ENCODE measurements around the gene DLL1. TPM values are rescaled to one million over a fixed set of nuclear protein-coding genes. Genes with fewer than 3 reads are reported as not detected.

DLL1 gene
- total RNA-seq, 4 donors from 2014 or later: 3.3 to 7.9 (median 6.6) TPM

DNA sequence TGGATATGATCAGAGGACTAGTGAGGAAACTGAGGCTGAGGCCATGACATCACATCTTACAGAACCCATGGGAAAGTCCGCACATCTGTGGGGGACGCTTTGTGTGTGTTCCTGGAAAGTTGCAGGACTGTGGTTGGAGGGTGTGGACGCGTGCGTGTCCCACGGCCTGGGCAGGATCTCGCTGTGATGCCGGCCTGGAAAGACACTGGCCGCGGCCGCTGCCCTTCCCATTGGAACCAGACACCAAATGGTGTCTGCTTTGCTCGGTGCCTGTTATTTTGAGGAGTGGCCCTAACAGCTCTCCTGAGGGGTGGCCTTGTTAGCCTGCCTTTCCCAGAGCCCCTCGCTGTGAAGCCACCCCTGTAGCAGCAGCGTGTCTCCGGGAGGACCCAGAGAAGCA lies 41.1 kb downstream of the DLL1 start:
- H3K27ac ChIP-seq: no peak overlapping the region
- no peak for TF ChIP-seq CTCF (IDR thresholded peaks at IDR 0.05)
- no peak for TF ChIP-seq EP300 (IDR thresholded peaks at IDR 0.05)
- no peak for TF ChIP-seq POLR2A (IDR thresholded peaks at IDR 0.05)
- H3K9me3 ChIP-seq: no peaks in the 10 kb centered on the region
- WGBS, 2 donors: 95 to 96% methylated on average over 13 to 15 of the region's 15 CpGs
- peaks cover 0 to 28% of the 10 kb centered on the region in 2 donors for H3K27me3 ChIP-seq
- no peak for DNase-seq (ENCODE audit: low spot score in 2 of 2)
- no peaks in the 10 kb centered on the region for H3K4me1 ChIP-seq
- H3K4me3 ChIP-seq: no peak overlapping the region
- no peaks in the 10 kb centered on the region for H3K36me3 ChIP-seq

- H3K27me3 ChIP-seq: peaks cover 0 to 30% of the 10 kb centered on the region in 2 donors
- H3K27ac ChIP-seq: no peak overlapping the region
- no peak overlapping the region for H3K4me3 ChIP-seq
- no peaks in the 10 kb centered on the region for H3K9me3 ChIP-seq
- H3K36me3 ChIP-seq: no peaks in the 10 kb centered on the region
- TF ChIP-seq CTCF (IDR thresholded peaks at IDR 0.05) (no peak), EP300 (IDR thresholded peaks at IDR 0.05) (no peak), POLR2A (IDR thresholded peaks at IDR 0.05) (no peak)
- no peak for DNase-seq (ENCODE audit: low spot score in 2 of 2)
- peaks cover 0 to 5% (median 0%) of the 10 kb centered on the region in 4 donors for H3K4me1 ChIP-seq
- WGBS, 2 donors: 73 to 79% methylated on average over 21 to 22 of the region's 27 CpGs
These were observed 41.8 kb downstream of the DLL1 start for GRCh38 chr6:170248861-170249600.

- peaks cover 0 to 37% of the 10 kb centered on the region in 2 donors for H3K27me3 ChIP-seq
- H3K4me1 ChIP-seq: peaks cover 0 to 11% (median 0%) of the 10 kb centered on the region in 4 donors
- TF ChIP-seq CTCF (IDR thresholded peaks at IDR 0.05): no peak
- WGBS, 2 donors: 61 to 65% methylated on average over 29 to 34 of the region's 34 CpGs
- H3K36me3 ChIP-seq: no peaks in the 10 kb centered on the region
- H3K4me3 ChIP-seq: no peak overlapping the region
- DNase-seq (ENCODE audit: low spot score in 2 of 2): no peak
- H3K27ac ChIP-seq: no peak overlapping the region
- H3K9me3 ChIP-seq: no peaks in the 10 kb centered on the region
These were observed 42.6 kb downstream of the DLL1 start for GRCh38 chr6:170248111-170248805.

DNA sequence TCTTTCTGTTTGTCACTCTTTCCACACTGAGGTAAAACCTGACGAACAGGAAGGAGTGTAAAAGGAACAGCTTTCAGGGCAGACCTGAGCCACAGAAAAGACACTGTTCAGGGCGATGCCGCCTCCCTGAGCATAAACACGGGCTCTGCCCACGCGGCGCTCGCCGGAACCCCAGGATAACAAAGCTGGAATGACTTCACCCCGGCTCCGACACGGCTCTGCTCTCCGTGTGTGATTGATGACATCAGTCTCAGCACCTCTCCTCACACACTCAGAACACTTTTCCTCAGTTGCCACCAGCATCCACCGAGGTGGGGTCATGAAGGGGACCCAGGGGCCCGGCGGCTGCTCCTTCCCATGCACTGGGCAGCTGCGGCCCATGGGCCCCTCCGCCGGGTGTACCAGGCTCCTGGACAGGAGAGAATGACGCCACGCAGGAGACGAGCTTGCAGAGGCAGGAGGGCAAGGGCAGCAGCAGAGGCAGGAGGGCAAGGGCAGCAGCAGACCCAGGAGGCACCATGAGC lies 43.6 kb downstream of the DLL1 start:
- no peaks in the 10 kb centered on the region for H3K36me3 ChIP-seq
- H3K4me3 ChIP-seq: no peak overlapping the region
- H3K4me1 ChIP-seq: peaks cover 0 to 11% (median 0%) of the 10 kb centered on the region in 4 donors
- peaks cover 0 to 47% of the 10 kb centered on the region in 2 donors for H3K27me3 ChIP-seq
- TF ChIP-seq POLR2A (IDR thresholded peaks at IDR 0.05): no peak
- no peak for TF ChIP-seq EP300 (IDR thresholded peaks at IDR 0.05)
- no peak for DNase-seq (ENCODE audit: low spot score in 2 of 2)
- H3K9me3 ChIP-seq: no peaks in the 10 kb centered on the region
- WGBS, 2 donors: 68 to 76% methylated on average over 16 to 22 of the region's 22 CpGs
- H3K27ac ChIP-seq: no peak overlapping the region

GRCh38 chr6:170245475-170245992 lies 45.3 kb downstream of the DLL1 start:
- Histone ChIP-seq H3K4me3 (no peak overlapping the region), H3K36me3 (no peaks in the 10 kb centered on the region), H3K9me3 (no peaks in the 10 kb centered on the region), H3K27me3 (peaks cover 0 to 47% of the 10 kb centered on the region in 2 donors), H3K27ac (no peak overlapping the region), H3K4me1 (peaks cover 0 to 11% (median 0%) of the 10 kb centered on the region in 4 donors)
- WGBS, 2 donors: 81 to 85% methylated on average over 23 of the region's 23 CpGs
- no peak for DNase-seq (ENCODE audit: low spot score in 2 of 2)
- TF ChIP-seq CTCF (IDR thresholded peaks at IDR 0.05): no peak
- TF ChIP-seq POLR2A (IDR thresholded peaks at IDR 0.05): no peak
- no peak for TF ChIP-seq EP300 (IDR thresholded peaks at IDR 0.05)
